HG03095 (cell line): ENCODE measurements around the gene ECSIT.
A peak's percentile ranks its signal among the peaks of the same experiment; 100 is the strongest.
"Not testable (repeated sequence)": the region's sequence is repeated elsewhere in the genome, so short reads cannot be mapped to it uniquely, and the experiment has no call there.

Experiments
- ATAC-seq: cut with Tn5 transposase; IDR thresholded peaks from one replicate; pipeline ENCODE4 v1.9.1; 2021; ENCODE audit warnings: moderate library complexity; ENCODE audit not compliant: unreplicated experiment

The ECSIT gene

GRCh38 chr19:11528551-11529341 lies at the start of gene ECSIT:
ECSIT (minus strand) TSS chr19:11529134; CDS start chr19:11519170, 9,964 bp downstream.
- peak; percentile 90 for ATAC-seq

- ATAC-seq: no peak
Measured at GRCh38 chr19:11577451-11578257, 48.7 kb upstream of the ECSIT start, which contains the start of gene ACP5. ACP5 (minus strand) TSS chr19:11577645; CDS start chr19:11577317, 328 bp downstream.

GRCh38 chr19:11576227-11576626 lies 47.3 kb upstream of the ECSIT start:
- ATAC-seq: no peak

GRCh38 chr19:11574689-11575088 lies 45.8 kb upstream of the ECSIT start:
- no peak for ATAC-seq

GRCh38 chr19:11573763-11574162 lies 44.8 kb upstream of the ECSIT start:
- ATAC-seq: not testable (repeated sequence)

GRCh38 chr19:11573354-11573753 lies 44.4 kb upstream of the ECSIT start:
- not testable (repeated sequence) for ATAC-seq

GRCh38 chr19:11570039-11570462 lies 41.1 kb upstream of the ECSIT start:
- no peak for ATAC-seq

- ATAC-seq: no peak
Measured at GRCh38 chr19:11566164-11566563, 37.2 kb upstream of the ECSIT start.

- not testable (repeated sequence) for ATAC-seq
Measured at GRCh38 chr19:11565649-11565980, 36.7 kb upstream of the ECSIT start.

- ATAC-seq: not testable (repeated sequence)
Measured at GRCh38 chr19:11564082-11564807, 35.3 kb upstream of the ECSIT start.

GRCh38 chr19:11563532-11563931 lies 34.6 kb upstream of the ECSIT start:
- ATAC-seq: no peak

GRCh38 chr19:11560404-11561051 lies 31.6 kb upstream of the ECSIT start:
- ATAC-seq: peak; percentile 32

- ATAC-seq: peak; percentile 50
Measured at GRCh38 chr19:11558881-11559828, 30.2 kb upstream of the ECSIT start, which contains the start of gene ELOF1. ELOF1 (minus strand) TSS chr19:11559230; CDS start chr19:11554347, 4,883 bp downstream.

- no peak for ATAC-seq
Measured at GRCh38 chr19:11556634-11557420, 27.9 kb upstream of the ECSIT start.

- ATAC-seq: no peak
Measured at GRCh38 chr19:11555246-11555645, 26.3 kb upstream of the ECSIT start.

- ATAC-seq: no peak
Measured at GRCh38 chr19:11554160-11554559, 25.2 kb upstream of the ECSIT start.

- no peak for ATAC-seq
Measured at GRCh38 chr19:11552666-11553372, 23.9 kb upstream of the ECSIT start.

GRCh38 chr19:11551603-11552235 lies 22.8 kb upstream of the ECSIT start:
- ATAC-seq: no peak
